HepG2 (cell line): ENCODE measurements around the gene TMEM127. TPM values are rescaled to one million over a fixed set of nuclear protein-coding genes. Genes with fewer than 3 reads are reported as not detected.
A peak's percentile ranks its signal among the peaks of the same experiment; 100 is the strongest.

Experiments
- EZH2 ChIP-seq: conservative IDR thresholded peaks from 2 replicates; pipeline ENCODE4 v1.6.1; 2012; ENCODE audit warnings: mild to moderate bottlenecking, low read depth, low read length, moderate library complexity
- GATAD2A ChIP-seq: IDR thresholded peaks from 2 replicates; pipeline ENCODE4 v1.6.1; 2016
- HCFC1 ChIP-seq: fragments of 150-350 bp; IDR thresholded peaks from 2 replicates; pipeline ENCODE4 v1.6.1; 2014; ENCODE audit warnings: low read depth, low read length
- HOXA5 ChIP-seq: sonication (generic); formaldehyde crosslinking; IDR thresholded peaks from 2 replicates; pipeline ENCODE4 v1.4.0; 2020; ENCODE audit warnings: missing genetic modification reagents
- NCOR1 ChIP-seq: fragments of 200-600 bp; sonication (generic); IDR thresholded peaks from 2 replicates; pipeline ENCODE4 v1.7.0; 2017; ENCODE audit warnings: antibody characterized with exemption, low read length, borderline replicate concordance
- TARDBP ChIP-seq: sonication (generic); formaldehyde crosslinking; IDR thresholded peaks from 2 replicates; pipeline ENCODE4 v1.8.0; 2022; ENCODE audit warnings: mild to moderate bottlenecking, missing genetic modification reagents
- TBP ChIP-seq: sonication (generic); formaldehyde crosslinking; IDR thresholded peaks from 2 replicates; pipeline ENCODE4 v1.5.0; 2020; ENCODE audit warnings: missing genetic modification reagents
- TBX2 ChIP-seq: sonication (generic); formaldehyde crosslinking; IDR thresholded peaks from 2 replicates; pipeline ENCODE4 v1.5.0; 2020; ENCODE audit warnings: missing genetic modification reagents, mild to moderate bottlenecking, borderline replicate concordance
- THAP9 ChIP-seq: sonication (generic); formaldehyde crosslinking; IDR thresholded peaks from 2 replicates; pipeline ENCODE4; 2020; ENCODE audit warnings: missing genetic modification reagents, mild to moderate bottlenecking, borderline replicate concordance
- YY1 ChIP-seq: IDR thresholded peaks from 2 replicates; pipeline ENCODE4 v1.6.1; 2011; ENCODE audit warnings: low read length, low read depth, moderate library complexity, mild to moderate bottlenecking; ENCODE audit not compliant: insufficient read depth, insufficient replicate concordance
- ZNF124 ChIP-seq: sonication (generic); formaldehyde crosslinking; IDR thresholded peaks from 2 replicates; pipeline ENCODE4 v1.4.0; 2020; ENCODE audit warnings: missing genetic modification reagents
- ZNF17 ChIP-seq: sonication (generic); formaldehyde crosslinking; IDR thresholded peaks from 2 replicates; pipeline ENCODE4 v1.5.0; 2020; ENCODE audit warnings: mild to moderate bottlenecking, missing genetic modification reagents
- ZNF205 ChIP-seq: IDR thresholded peaks from 2 replicates; pipeline ENCODE4 v1.6.1; 2018; ENCODE audit warnings: missing biosample characterization, missing genetic modification reagents
- ZNF274 ChIP-seq: sonication (generic); formaldehyde crosslinking; IDR thresholded peaks from 2 replicates; pipeline ENCODE4 v1.5.1; 2020; ENCODE audit warnings: mild to moderate bottlenecking, missing genetic modification reagents
- ZNF556 ChIP-seq: sonication (generic); formaldehyde crosslinking; IDR thresholded peaks from 2 replicates; pipeline ENCODE4 v1.4.0; 2020; ENCODE audit warnings: mild to moderate bottlenecking, missing genetic modification reagents, borderline replicate concordance
- ZNF589 ChIP-seq: sonication (generic); formaldehyde crosslinking; conservative IDR thresholded peaks from 2 replicates; pipeline ENCODE4 v1.8.0; 2022; ENCODE audit warnings: mild to moderate bottlenecking, moderate library complexity, missing genetic modification reagents
- ZNF850 ChIP-seq: sonication (generic); formaldehyde crosslinking; conservative IDR thresholded peaks from 2 replicates; pipeline ENCODE4 v1.9.0; 2021; ENCODE audit warnings: mild to moderate bottlenecking, missing genetic modification reagents
- ZSCAN22 ChIP-seq: sonication (generic); formaldehyde crosslinking; IDR thresholded peaks from 2 replicates; pipeline ENCODE4 v1.4.0; 2020; ENCODE audit warnings: mild to moderate bottlenecking, missing genetic modification reagents
- polyA plus RNA-seq, 8 experiments: library from polyadenylated mRNA; depleted of rRNA in 3 of 8; stranded (reverse) in 7 of 8; unstranded in 1 of 8; fragments of >200 nt; fragmentation: Illumina TruSeq in 4 of 8; extraction: Trizol in 4 of 8; gene quantifications; 2 replicates each; pipeline versions ENCODE4 v1.2.1 to v1.2.3, GENCODE V29; 2011 to 2016; ENCODE audit warnings: low read depth in 4 of 8, missing spikeins in 1 of 8, mixed read lengths in 1 of 8; ENCODE audit not compliant: insufficient read depth in 1 of 8
- total RNA-seq, 5 experiments: library from RNA; depleted of rRNA; stranded (reverse); fragments of >200 nt; fragmentation: Illumina TruSeq; extraction: Trizol; gene quantifications; 2 replicates each; pipeline ENCODE4 v1.2.3, GENCODE V29; 2016; ENCODE audit warnings: low read depth in 1 of 5
- TF ChIP-seq, protein P1 (sequence below), 2 experiments: sonication (generic) in 1 of 2; formaldehyde crosslinking in 1 of 2; IDR thresholded peaks; 2 replicates each; pipeline versions ENCODE4 v1.4.0 to v1.6.1; 2018 to 2020; ENCODE audit warnings: missing genetic modification reagents in 2 of 2, borderline replicate concordance in 1 of 2, low read depth in 1 of 2, mild to moderate bottlenecking in 1 of 2, missing biosample characterization in 1 of 2
- TF ChIP-seq, protein P2 (sequence below): sonication (generic); formaldehyde crosslinking; IDR thresholded peaks from 2 replicates; pipeline ENCODE4 v1.9.0; 2021; ENCODE audit warnings: missing genetic modification reagents, borderline replicate concordance
- TF ChIP-seq, protein P3 (sequence below): sonication (generic); formaldehyde crosslinking; IDR thresholded peaks from 2 replicates; pipeline ENCODE4 v1.4.0; 2020; ENCODE audit warnings: mild to moderate bottlenecking, low read depth, missing genetic modification reagents

The TMEM127 gene
- total and polyA plus RNA-seq, 2 of the 13 experiments (the other 11 are each of a cell fraction or from before 2014, with no cell fraction given), result 21.5 to 33.9 TPM

DNA sequence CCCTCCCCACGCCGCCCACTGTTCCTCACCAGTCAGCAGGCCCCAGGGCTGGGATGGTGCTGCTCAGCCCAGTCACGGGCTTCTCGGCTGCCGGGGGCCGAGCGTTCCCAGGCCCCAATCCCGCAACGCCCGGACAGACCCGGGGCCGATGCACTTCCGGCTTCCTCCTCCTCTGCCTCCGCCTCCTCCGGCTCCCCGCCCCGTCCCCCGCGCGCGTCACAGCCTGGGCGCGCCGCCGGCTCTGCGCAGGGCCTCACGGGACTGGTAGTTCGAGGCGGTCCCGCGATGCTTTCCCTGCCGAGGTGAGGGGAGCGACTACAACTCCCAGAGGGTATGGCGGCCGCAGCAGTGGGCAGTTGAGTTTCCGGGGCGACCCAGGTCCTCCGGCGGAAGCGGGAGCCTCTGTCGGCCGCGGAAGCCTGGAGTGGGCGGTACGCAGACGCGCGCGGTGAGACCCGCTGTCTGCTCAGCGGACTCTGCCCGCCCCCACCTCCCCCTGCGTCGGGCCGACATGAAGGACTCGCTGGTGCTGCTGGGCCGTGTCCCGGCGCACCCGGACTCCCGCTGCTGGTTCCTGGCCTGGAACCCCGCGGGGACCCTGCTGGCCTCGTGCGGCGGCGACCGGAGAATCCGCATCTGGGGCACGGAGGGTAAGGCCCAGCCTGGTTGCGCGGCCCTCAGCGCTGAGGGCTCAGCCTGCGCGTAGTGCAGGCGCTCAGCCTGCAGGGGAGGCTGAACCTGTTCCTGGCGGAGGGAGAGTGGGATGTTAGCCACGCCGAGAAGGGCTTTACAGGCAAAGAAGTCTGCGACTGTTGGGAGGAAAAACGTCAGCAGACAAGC lies at the start of gene TMEM127, which contains the start of gene CIAO1 (continued):
- TF ChIP-seq, protein P1, sequence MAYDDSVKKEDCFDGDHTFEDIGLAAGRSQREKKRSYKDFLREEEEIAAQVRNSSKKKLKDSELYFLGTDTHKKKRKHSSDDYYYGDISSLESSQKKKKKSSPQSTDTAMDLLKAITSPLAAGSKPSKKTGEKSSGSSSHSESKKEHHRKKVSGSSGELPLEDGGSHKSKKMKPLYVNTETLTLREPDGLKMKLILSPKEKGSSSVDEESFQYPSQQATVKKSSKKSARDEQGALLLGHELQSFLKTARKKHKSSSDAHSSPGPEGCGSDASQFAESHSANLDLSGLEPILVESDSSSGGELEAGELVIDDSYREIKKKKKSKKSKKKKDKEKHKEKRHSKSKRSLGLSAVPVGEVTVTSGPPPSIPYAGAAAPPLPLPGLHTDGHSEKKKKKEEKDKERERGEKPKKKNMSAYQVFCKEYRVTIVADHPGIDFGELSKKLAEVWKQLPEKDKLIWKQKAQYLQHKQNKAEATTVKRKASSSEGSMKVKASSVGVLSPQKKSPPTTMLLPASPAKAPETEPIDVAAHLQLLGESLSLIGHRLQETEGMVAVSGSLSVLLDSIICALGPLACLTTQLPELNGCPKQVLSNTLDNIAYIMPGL (CRISPR knock-in tag; IDR thresholded peaks at IDR 0.05; ENCODE audit: borderline replicate concordance in 1 of 2, low read depth in 1 of 2), result peak; percentile 96 to 99
- peak; percentile 94 for TF ChIP-seq TARDBP (CRISPR knock-in tag)
- TF ChIP-seq NCOR1, result peak; percentile 37; the same call in 1 of the 2 replicates
- TF ChIP-seq ZNF17 (CRISPR knock-in tag), result no peak
- TF ChIP-seq ZNF850, result 0 out of 2 replicates have a peak, but pooled peaks have one; percentile 19
- TF ChIP-seq ZSCAN22, result peak; percentile 70; the same call in 1 of the 2 replicates
- TF ChIP-seq TBX2 (CRISPR knock-in tag), result peak; percentile 95
- peak; percentile 77 for TF ChIP-seq HOXA5 (CRISPR knock-in tag)
- TF ChIP-seq HCFC1, result peak; percentile 97
- peak; percentile 97; the same call in 1 of the 2 replicates for TF ChIP-seq THAP9 (CRISPR knock-in tag)
- peak; percentile 37 for TF ChIP-seq ZNF205 (CRISPR knock-in tag)
- TF ChIP-seq ZNF274 (CRISPR knock-in tag), result peak; percentile 71
- TF ChIP-seq, protein P2, sequence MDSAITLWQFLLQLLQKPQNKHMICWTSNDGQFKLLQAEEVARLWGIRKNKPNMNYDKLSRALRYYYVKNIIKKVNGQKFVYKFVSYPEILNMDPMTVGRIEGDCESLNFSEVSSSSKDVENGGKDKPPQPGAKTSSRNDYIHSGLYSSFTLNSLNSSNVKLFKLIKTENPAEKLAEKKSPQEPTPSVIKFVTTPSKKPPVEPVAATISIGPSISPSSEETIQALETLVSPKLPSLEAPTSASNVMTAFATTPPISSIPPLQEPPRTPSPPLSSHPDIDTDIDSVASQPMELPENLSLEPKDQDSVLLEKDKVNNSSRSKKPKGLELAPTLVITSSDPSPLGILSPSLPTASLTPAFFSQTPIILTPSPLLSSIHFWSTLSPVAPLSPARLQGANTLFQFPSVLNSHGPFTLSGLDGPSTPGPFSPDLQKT (CRISPR knock-in tag), result peak; percentile 10; the same call in 1 of the 2 replicates
- peak; percentile 98 for TF ChIP-seq ZNF556
- peak; percentile 13; the same call in 1 of the 2 replicates for TF ChIP-seq ZNF589
- TF ChIP-seq, protein P3, sequence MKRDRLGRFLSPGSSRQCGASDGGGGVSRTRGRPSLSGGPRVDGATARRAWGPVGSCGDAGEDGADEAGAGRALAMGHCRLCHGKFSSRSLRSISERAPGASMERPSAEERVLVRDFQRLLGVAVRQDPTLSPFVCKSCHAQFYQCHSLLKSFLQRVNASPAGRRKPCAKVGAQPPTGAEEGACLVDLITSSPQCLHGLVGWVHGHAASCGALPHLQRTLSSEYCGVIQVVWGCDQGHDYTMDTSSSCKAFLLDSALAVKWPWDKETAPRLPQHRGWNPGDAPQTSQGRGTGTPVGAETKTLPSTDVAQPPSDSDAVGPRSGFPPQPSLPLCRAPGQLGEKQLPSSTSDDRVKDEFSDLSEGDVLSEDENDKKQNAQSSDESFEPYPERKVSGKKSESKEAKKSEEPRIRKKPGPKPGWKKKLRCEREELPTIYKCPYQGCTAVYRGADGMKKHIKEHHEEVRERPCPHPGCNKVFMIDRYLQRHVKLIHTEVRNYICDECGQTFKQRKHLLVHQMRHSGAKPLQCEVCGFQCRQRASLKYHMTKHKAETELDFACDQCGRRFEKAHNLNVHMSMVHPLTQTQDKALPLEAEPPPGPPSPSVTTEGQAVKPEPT (CRISPR knock-in tag), result peak; percentile 81
- no peak for TF ChIP-seq EZH2
- peak; percentile 64 for TF ChIP-seq GATAD2A (CRISPR knock-in tag)
- TF ChIP-seq TBP, result 0 out of 2 replicates have a peak, but pooled peaks have one; percentile 88
- peak; percentile 88; the same call in 1 of the 2 replicates for TF ChIP-seq ZNF124 (CRISPR knock-in tag)
- peak; percentile 86 for TF ChIP-seq YY1
